ENCODE measurements around the gene ERF. TPM values are rescaled to one million over a fixed set of nuclear protein-coding genes. Genes with fewer than 3 reads are reported as not detected.
A peak's percentile ranks its signal among the peaks of the same experiment; 100 is the strongest.

Gene ERF
- total and polyA plus RNA-seq, 2 of the 8 experiments (the other 6 are each of a cell fraction or from before 2014, with no cell fraction given): 43.7 to 62.7 TPM

- H3K4me1 ChIP-seq (replicated peaks in 1 of 4; ENCODE audit: control insufficient read depth in 3 of 4, insufficient read depth in 4 of 4, low read length in 3 of 4): peaks cover 2 to 21% (median 10%) of the 10 kb centered on the region in 4 experiments
- no peak overlapping the region for H2BK20ac ChIP-seq (ENCODE audit: low read length)
- peak overlapping the region; percentile 88 for H2BK5ac ChIP-seq (ENCODE audit: low read depth, low read length)
- H3K79me2 ChIP-seq (ENCODE audit: control insufficient read depth in 1 of 2, insufficient read depth in 2 of 2, low read length in 2 of 2): peaks cover 0 to 9% of the 10 kb centered on the region in 2 experiments; a peak in 1 of 4 replicates
- H3K27ac ChIP-seq (ENCODE audit: low read depth, low read length): no peak overlapping the region
- TF ChIP-seq CHD1 (IDR thresholded peaks at IDR 0.05; ENCODE audit: low read depth, low read length) (no peak), SUZ12 (IDR thresholded peaks at IDR 0.05; ENCODE audit: low read length) (no peak), TBP (IDR thresholded peaks at IDR 0.05; ENCODE audit: low read depth, low read length) (no peak), PHF8 (conservative IDR thresholded peaks at IDR 0.05; ENCODE audit: low read depth, low read length) (no peak), TAF1 (IDR thresholded peaks at IDR 0.05; ENCODE audit: low read depth, low read length) (no peak), KDM1A (IDR thresholded peaks at IDR 0.05; ENCODE audit: borderline replicate concordance, low read length) (no peak), CHD2 (IDR thresholded peaks at IDR 0.05; ENCODE audit: low read length) (no peak), RAD21 (IDR thresholded peaks at IDR 0.05 in 1 of 2, conservative IDR thresholded peaks at IDR 0.05 in 1 of 2; ENCODE audit: low read depth in 2 of 2, low read length in 2 of 2) (no peak), SP1 (IDR thresholded peaks at IDR 0.05; ENCODE audit: low read depth, low read length) (no peak)
- no peak overlapping the region for H3K18ac ChIP-seq (ENCODE audit: extremely low read depth, low read length)
- H2AK5ac ChIP-seq (ENCODE audit: low read depth, low read length): no peak overlapping the region
- peak overlapping the region in 1 of 4 experiments; percentile 75; a peak in 2 of 8 replicates for H3K4me3 ChIP-seq (ENCODE audit: extremely low read depth in 1 of 4, insufficient read depth in 2 of 4, low read depth in 3 of 4, low read length in 4 of 4)
- H2AFZ ChIP-seq (ENCODE audit: low read length): no peak overlapping the region
- peak overlapping the region; percentile 79 to 87 for H3K4me2 ChIP-seq (ENCODE audit: insufficient read depth in 1 of 2, low read depth in 2 of 2, low read length in 2 of 2)
- DNase-seq (ENCODE audit: low read depth in 1 of 2, low spot score in 2 of 2) (no peak), FAIRE-seq (no peak)
- H3K56ac ChIP-seq (replicated peaks; ENCODE audit: insufficient read length, low read depth, low read length): no peak overlapping the region
- no peak overlapping the region for H3K14ac ChIP-seq (ENCODE audit: insufficient read length)
- H3K23ac ChIP-seq (ENCODE audit: insufficient read length): no peak overlapping the region
- peaks cover 5% of the 10 kb centered on the region for H3K79me1 ChIP-seq (ENCODE audit: low read depth, low read length)
- WGBS, 2 experiments (ENCODE audit: extremely low coverage in 1 of 2, insufficient coverage in 1 of 2, insufficient read length in 1 of 2, insufficient replicate concordance in 2 of 2, low coverage in 1 of 2, low lambda C conversion rate in 2 of 2, missing lambda C conversion rate in 1 of 2): 80% methylated on average over 18 of the region's 18 CpGs; no CpG with 5 or more reads in 1 of the 2 experiments
- POLR2A ChIA-PET (ENCODE audit: partially characterized antibody): interaction anchor here (0.6 to 4.1 kb wide), 7 partner anchors 10 to 31 kb away, joined by 3 to 27 read pairs (median 4); no protein-coding TSS in a partner anchor
- peaks cover 0 to 8% of the 10 kb centered on the region in 2 experiments for H4K20me1 ChIP-seq (replicated peaks in 1 of 2; ENCODE audit: control insufficient read depth in 1 of 2, insufficient read depth in 2 of 2, low read length in 2 of 2)
- H3K9ac ChIP-seq (replicated peaks in 1 of 4; ENCODE audit: extremely low read depth in 1 of 4, low read depth in 3 of 4, low read length in 3 of 4): no peak overlapping the region; a peak in 2 of 7 replicates
- peaks cover 0 to 15% (median 5%) of the 10 kb centered on the region in 4 experiments; a peak in 2 of 8 replicates for H3K36me3 ChIP-seq (ENCODE audit: control insufficient read depth in 2 of 4, insufficient read depth in 4 of 4, low read length in 3 of 4)
- H2BK15ac ChIP-seq (ENCODE audit: low read length): 0 out of 2 replicates have a peak overlapping the region, but pooled peaks have one; percentile 46
- H4K91ac ChIP-seq (replicated peaks; ENCODE audit: insufficient read length, low read length): peak overlapping the region; percentile 93
- H3K27me3 ChIP-seq (replicated peaks in 1 of 4; ENCODE audit: control insufficient read depth in 3 of 4, extremely low read depth in 1 of 4, insufficient read depth in 3 of 4, low read length in 3 of 4): no peaks in the 10 kb centered on the region
- H3K9me3 ChIP-seq (ENCODE audit: insufficient read depth in 2 of 2, low read depth in 1 of 2, low read length in 1 of 2): no peaks in the 10 kb centered on the region
- H3K23me2 ChIP-seq (ENCODE audit: low read depth, low read length): peaks cover 10% of the 10 kb centered on the region; the same call in 1 of the 2 replicates
- peak overlapping the region; percentile 50; the same call in 1 of the 2 replicates for H2BK12ac ChIP-seq (ENCODE audit: low read depth, low read length)
- H3K4ac ChIP-seq (replicated peaks; ENCODE audit: insufficient read length, low read depth, low read length): no peak overlapping the region
- no peak overlapping the region for H4K5ac ChIP-seq (ENCODE audit: insufficient read length, low read depth, low read length)
- H4K8ac ChIP-seq (ENCODE audit: extremely low read depth, insufficient read depth, low read length): 0 out of 2 replicates have a peak overlapping the region, but pooled peaks have one; percentile 39
- CTCF ChIA-PET (ENCODE audit: partially characterized antibody): interaction anchor here (0.8 to 3.1 kb wide), 9 partner anchors 9 to 27 kb away, joined by 3 to 17 read pairs (median 4); no protein-coding TSS in a partner anchor
- no peak overlapping the region for H2BK120ac ChIP-seq (replicated peaks; ENCODE audit: low read depth, low read length)
Measured at GRCh38 chr19:42270346-42271044, 15.6 kb upstream of the ERF start.
